ENCODE measurements around the gene CDKN2B. TPM values are rescaled to one million over a fixed set of nuclear protein-coding genes. Genes with fewer than 3 reads are reported as not detected.
A peak's percentile ranks its signal among the peaks of the same experiment; 100 is the strongest.
"Not testable (repeated sequence)": the region's sequence is repeated elsewhere in the genome, so short reads cannot be mapped to it uniquely, and the experiment has no call there.

CDKN2B gene
- total RNA-seq, 1 donor from 2014 or later = not detected

- H3K4me3 ChIP-seq (ENCODE audit: low read length in 3 of 3) = peak overlapping the region; percentile 19 to 54 (median 52)
- no peak overlapping the region for H3K9ac ChIP-seq (ENCODE audit: low read depth in 1 of 3, low read length in 3 of 3)
- no peaks in the 10 kb centered on the region for H3K36me3 ChIP-seq (ENCODE audit: control insufficient read depth in 3 of 3, insufficient read depth in 3 of 3, low read length in 3 of 3)
These were observed 43.6 kb downstream of the CDKN2B start for GRCh38 chr9:21965401-21965951.

DNA sequence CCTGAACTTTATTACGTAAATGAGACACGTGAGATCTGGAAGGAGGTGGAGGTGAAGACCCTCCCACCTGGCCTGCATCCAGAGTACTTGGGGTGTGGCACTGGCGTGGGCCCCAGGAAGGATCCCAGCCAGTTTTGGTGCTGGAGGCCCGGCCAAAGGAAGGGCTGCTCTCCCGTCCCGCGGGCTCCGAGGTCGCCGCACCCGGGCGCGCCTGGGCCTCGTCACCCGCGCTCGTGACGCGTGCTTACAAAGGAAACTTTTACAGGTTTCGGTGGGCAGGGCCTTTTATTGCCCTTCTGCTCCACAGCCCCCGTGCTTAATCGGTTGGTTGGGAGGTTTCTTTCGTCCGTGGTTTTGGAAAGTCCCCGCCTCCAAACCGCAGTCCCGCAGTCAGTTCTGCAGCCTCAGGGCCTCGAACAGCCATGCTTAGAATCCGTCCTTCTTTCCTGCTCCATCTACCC, 44.1 kb downstream of the CDKN2B start:
- peaks cover 53 to 63% (median 56%) of the 10 kb centered on the region in 3 donors for H3K27me3 ChIP-seq (ENCODE audit: control insufficient read depth in 3 of 3, insufficient read depth in 3 of 3, low read length in 3 of 3)
- H3K9me3 ChIP-seq (ENCODE audit: control insufficient read depth in 3 of 3, low read length in 3 of 3) = peaks cover 0 to 3% (median 2%) of the 10 kb centered on the region in 3 donors
- no peak overlapping the region for H3K9ac ChIP-seq (ENCODE audit: low read depth in 1 of 3, low read length in 3 of 3)
- no peak overlapping the region for H3K27ac ChIP-seq (ENCODE audit: low read depth, low read length)
- H3K4me3 ChIP-seq (ENCODE audit: low read length in 3 of 3) = peak overlapping the region; percentile 19 to 54 (median 52)
- H3K36me3 ChIP-seq (ENCODE audit: control insufficient read depth in 3 of 3, insufficient read depth in 3 of 3, low read length in 3 of 3) = no peaks in the 10 kb centered on the region
- H3K4me1 ChIP-seq (ENCODE audit: control insufficient read depth in 3 of 3, insufficient read depth in 3 of 3, low read length in 3 of 3) = peaks cover 13 to 19% (median 17%) of the 10 kb centered on the region in 3 donors

More at GRCh38 chr9:21965401-21965951, 43.6 kb downstream of the CDKN2B start:
- peaks cover 0 to 3% (median 2%) of the 10 kb centered on the region in 3 donors for H3K9me3 ChIP-seq (ENCODE audit: control insufficient read depth in 3 of 3, low read length in 3 of 3)
- H3K27me3 ChIP-seq (ENCODE audit: control insufficient read depth in 3 of 3, insufficient read depth in 3 of 3, low read length in 3 of 3) = peaks cover 58 to 68% (median 61%) of the 10 kb centered on the region in 3 donors
- peaks cover 13 to 21% (median 19%) of the 10 kb centered on the region in 3 donors for H3K4me1 ChIP-seq (ENCODE audit: control insufficient read depth in 3 of 3, insufficient read depth in 3 of 3, low read length in 3 of 3)
- H3K27ac ChIP-seq (ENCODE audit: low read depth, low read length) = no peak overlapping the region

DNA sequence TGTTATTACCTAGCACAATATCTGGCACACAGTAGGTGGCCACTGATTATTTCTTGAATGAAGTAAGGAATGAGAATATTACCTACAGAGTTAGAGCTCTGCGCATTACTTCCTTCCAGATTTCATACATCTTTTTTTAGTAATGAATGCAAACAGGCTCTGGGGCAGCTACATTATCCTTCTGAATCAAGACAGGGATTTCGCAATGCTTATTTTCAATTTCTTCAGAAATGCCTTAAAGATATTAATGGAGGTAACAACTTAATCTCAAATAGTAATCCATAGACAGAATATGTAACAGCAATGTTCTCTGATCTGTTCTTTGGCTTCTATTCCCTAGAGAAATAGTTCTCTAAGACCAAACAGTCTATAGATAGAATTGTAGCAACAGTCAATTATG, 47.5 kb downstream of the CDKN2B start:
- Histone ChIP-seq H3K36me3 (ENCODE audit: control insufficient read depth in 3 of 3, insufficient read depth in 3 of 3, low read length in 3 of 3) (no peaks in the 10 kb centered on the region), H3K9ac (ENCODE audit: low read depth in 1 of 3, low read length in 3 of 3) (no peak overlapping the region), H3K4me1 (ENCODE audit: control insufficient read depth in 3 of 3, insufficient read depth in 3 of 3, low read length in 3 of 3) (peaks cover 10 to 12% (median 11%) of the 10 kb centered on the region in 3 donors), H3K4me3 (ENCODE audit: low read length in 3 of 3) (no peak overlapping the region), H3K9me3 (ENCODE audit: control insufficient read depth in 3 of 3, low read length in 3 of 3) (peaks cover 0 to 3% (median 2%) of the 10 kb centered on the region in 3 donors), H3K27ac (ENCODE audit: low read depth, low read length) (no peak overlapping the region), H3K27me3 (ENCODE audit: control insufficient read depth in 3 of 3, insufficient read depth in 3 of 3, low read length in 3 of 3) (peaks cover 20 to 30% (median 22%) of the 10 kb centered on the region in 3 donors)

- H3K27me3 ChIP-seq (ENCODE audit: control insufficient read depth in 3 of 3, insufficient read depth in 3 of 3, low read length in 3 of 3); H3K9ac ChIP-seq (ENCODE audit: low read depth in 1 of 3, low read length in 3 of 3); H3K4me3 ChIP-seq (ENCODE audit: low read length in 3 of 3); H3K9me3 ChIP-seq (ENCODE audit: control insufficient read depth in 3 of 3, low read length in 3 of 3); H3K27ac ChIP-seq (ENCODE audit: low read depth, low read length); H3K36me3 ChIP-seq (ENCODE audit: control insufficient read depth in 3 of 3, insufficient read depth in 3 of 3, low read length in 3 of 3); H3K4me1 ChIP-seq (ENCODE audit: control insufficient read depth in 3 of 3, insufficient read depth in 3 of 3, low read length in 3 of 3): not testable (repeated sequence)
These were observed 49.8 kb downstream of the CDKN2B start for GRCh38 chr9:21959268-21959667.

- no peak overlapping the region for H3K27ac ChIP-seq (ENCODE audit: low read depth, low read length)
- H3K4me1 ChIP-seq (ENCODE audit: control insufficient read depth in 3 of 3, insufficient read depth in 3 of 3, low read length in 3 of 3) = no peaks in the 10 kb centered on the region
- no peak overlapping the region for H3K4me3 ChIP-seq (ENCODE audit: low read length in 3 of 3)
- no peaks in the 10 kb centered on the region for H3K36me3 ChIP-seq (ENCODE audit: control insufficient read depth in 3 of 3, insufficient read depth in 3 of 3, low read length in 3 of 3)
- H3K9ac ChIP-seq (ENCODE audit: low read depth in 1 of 3, low read length in 3 of 3) = no peak overlapping the region
- H3K9me3 ChIP-seq (ENCODE audit: control insufficient read depth in 3 of 3, low read length in 3 of 3) = peaks cover 0 to 3% (median 2%) of the 10 kb centered on the region in 3 donors
- peaks cover 0 to 6% (median 2%) of the 10 kb centered on the region in 3 donors for H3K27me3 ChIP-seq (ENCODE audit: control insufficient read depth in 3 of 3, insufficient read depth in 3 of 3, low read length in 3 of 3)
These were observed 50.3 kb downstream of the CDKN2B start for GRCh38 chr9:21958833-21959232.

Small RNA genes within 50 kb of the gene (small RNA-seq; reads per million reads assigned to genes)
- gene RF02045 = not detected

Other genes with a start within 250 kb of the CDKN2B start
- gene MTAP, start 206.7 kb downstream of the CDKN2B start, total RNA-seq = 22.4 TPM
- gene CDKN2A, start 14.9 kb downstream of the CDKN2B start, total RNA-seq = not detected
- gene CDKN2B-AS1, start 14.5 kb downstream of the CDKN2B start, total RNA-seq = 0.52 TPM

Data from skeletal muscle tissue (tissue), 5 donors.